Nephron (organoid): ENCODE measurements around the gene ATRAID.

Experiments
- H3K27ac Mint-ChIP-seq, 3 experiments: 2 replicates each; pipeline ENCODE4 v1.8.0; 2020; ENCODE audit warnings: mixed read lengths in 3 of 3, mild to moderate bottlenecking in 2 of 3, moderate library complexity in 1 of 3
- H3K27me3 Mint-ChIP-seq: 2 replicates; pipeline ENCODE4 v1.8.0; 2021; ENCODE audit warnings: low read depth, mild to moderate bottlenecking, moderate library complexity, mixed read lengths
- H3K36me3 Mint-ChIP-seq: 2 replicates; pipeline ENCODE4 v1.8.0; 2020; ENCODE audit warnings: low read depth, mixed read lengths
- H3K4me1 Mint-ChIP-seq: 2 replicates; pipeline ENCODE4 v1.8.0; 2020; ENCODE audit warnings: mixed read lengths
- H3K4me3 Mint-ChIP-seq, 3 experiments: 2 replicates each; pipeline ENCODE4 v1.8.0; 2020; ENCODE audit warnings: mild to moderate bottlenecking in 3 of 3, mixed read lengths in 3 of 3, moderate library complexity in 2 of 3
- H3K9me3 Mint-ChIP-seq: 2 replicates; pipeline ENCODE4 v1.8.0; 2020; ENCODE audit warnings: mixed read lengths
- TF ChIP-seq, protein P1 (sequence below), 3 experiments: fragments of 200-600 bp; sonication (generic); IDR thresholded peaks; one replicate each; pipeline ENCODE4 v1.5.0; 2021; ENCODE audit warnings: antibody characterized with exemption in 3 of 3; ENCODE audit not compliant: unreplicated experiment in 3 of 3

ATRAID gene

DNA sequence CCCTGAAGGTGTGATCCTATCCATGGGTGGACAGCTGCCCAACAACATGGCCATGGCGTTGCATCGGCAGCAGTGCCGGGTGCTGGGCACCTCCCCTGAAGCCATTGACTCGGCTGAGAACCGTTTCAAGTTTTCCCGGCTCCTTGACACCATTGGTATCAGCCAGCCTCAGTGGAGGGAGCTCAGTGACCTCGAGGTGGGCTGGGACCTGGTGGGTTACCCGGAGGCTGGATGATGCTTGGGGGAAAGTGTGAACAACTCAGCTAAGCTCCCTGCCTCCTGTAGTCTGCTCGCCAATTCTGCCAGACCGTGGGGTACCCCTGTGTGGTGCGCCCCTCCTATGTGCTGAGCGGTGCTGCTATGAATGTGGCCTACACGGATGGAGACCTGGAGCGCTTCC lies 21.5 kb downstream of the ATRAID start:
- H3K9me3 Mint-ChIP-seq = no peaks in the 10 kb centered on the region
- H3K27ac Mint-ChIP-seq = no peak overlapping the region
- peaks cover 66% of the 10 kb centered on the region for H3K36me3 Mint-ChIP-seq
- TF ChIP-seq, protein P1, sequence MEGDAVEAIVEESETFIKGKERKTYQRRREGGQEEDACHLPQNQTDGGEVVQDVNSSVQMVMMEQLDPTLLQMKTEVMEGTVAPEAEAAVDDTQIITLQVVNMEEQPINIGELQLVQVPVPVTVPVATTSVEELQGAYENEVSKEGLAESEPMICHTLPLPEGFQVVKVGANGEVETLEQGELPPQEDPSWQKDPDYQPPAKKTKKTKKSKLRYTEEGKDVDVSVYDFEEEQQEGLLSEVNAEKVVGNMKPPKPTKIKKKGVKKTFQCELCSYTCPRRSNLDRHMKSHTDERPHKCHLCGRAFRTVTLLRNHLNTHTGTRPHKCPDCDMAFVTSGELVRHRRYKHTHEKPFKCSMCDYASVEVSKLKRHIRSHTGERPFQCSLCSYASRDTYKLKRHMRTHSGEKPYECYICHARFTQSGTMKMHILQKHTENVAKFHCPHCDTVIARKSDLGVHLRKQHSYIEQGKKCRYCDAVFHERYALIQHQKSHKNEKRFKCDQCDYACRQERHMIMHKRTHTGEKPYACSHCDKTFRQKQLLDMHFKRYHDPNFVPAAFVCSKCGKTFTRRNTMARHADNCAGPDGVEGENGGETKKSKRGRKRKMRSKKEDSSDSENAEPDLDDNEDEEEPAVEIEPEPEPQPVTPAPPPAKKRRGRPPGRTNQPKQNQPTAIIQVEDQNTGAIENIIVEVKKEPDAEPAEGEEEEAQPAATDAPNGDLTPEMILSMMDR (IDR thresholded peaks at IDR 0.05; ENCODE audit: unreplicated experiment in 3 of 3) = no peak
- H3K4me3 Mint-ChIP-seq = no peak overlapping the region
- H3K4me1 Mint-ChIP-seq = no peaks in the 10 kb centered on the region
- H3K27me3 Mint-ChIP-seq = no peaks in the 10 kb centered on the region

DNA sequence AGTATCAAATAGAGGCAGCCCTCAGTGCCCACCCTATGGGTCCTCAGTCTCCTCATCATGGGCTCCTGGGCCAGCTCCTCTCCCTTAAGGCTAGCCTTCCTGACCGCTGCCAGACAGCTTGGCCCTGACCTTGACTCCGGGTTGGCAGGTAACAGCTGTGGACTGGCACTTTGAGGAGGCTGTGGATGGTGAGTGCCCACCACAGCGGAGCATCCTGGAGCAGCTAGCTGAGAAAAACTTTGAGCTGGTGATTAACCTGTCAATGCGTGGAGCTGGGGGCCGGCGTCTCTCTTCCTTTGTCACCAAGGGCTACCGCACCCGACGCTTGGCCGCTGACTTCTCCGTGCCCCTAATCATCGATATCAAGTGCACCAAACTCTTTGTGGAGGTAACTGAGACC lies 24.3 kb downstream of the ATRAID start:
- Mint-ChIP-seq H3K27me3 (no peaks in the 10 kb centered on the region), H3K4me3 (no peak overlapping the region), H3K27ac (no peak overlapping the region), H3K4me1 (no peaks in the 10 kb centered on the region), H3K36me3 (peaks cover 80% of the 10 kb centered on the region), H3K9me3 (no peaks in the 10 kb centered on the region)
- TF ChIP-seq, protein P1 (IDR thresholded peaks at IDR 0.05; ENCODE audit: unreplicated experiment in 3 of 3) = no peak

DNA sequence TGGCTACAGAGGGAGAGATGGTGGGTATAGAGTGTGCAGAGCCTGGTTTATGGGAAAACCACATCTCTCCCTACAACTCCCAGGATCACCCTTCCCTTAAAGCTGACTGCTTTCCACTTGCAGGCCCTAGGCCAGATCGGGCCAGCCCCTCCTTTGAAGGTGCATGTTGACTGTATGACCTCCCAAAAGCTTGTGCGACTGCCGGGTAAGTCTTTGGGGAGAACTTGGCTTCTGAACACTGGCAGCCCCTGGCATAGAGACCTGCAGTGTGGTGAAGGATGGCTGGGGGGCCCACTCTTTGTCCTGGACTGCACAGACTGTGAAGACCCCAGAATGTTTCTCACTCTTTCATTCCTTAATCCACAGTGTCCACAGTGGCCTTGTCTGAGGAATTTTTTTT lies 24.8 kb downstream of the ATRAID start:
- TF ChIP-seq, protein P1 (IDR thresholded peaks at IDR 0.05; ENCODE audit: unreplicated experiment in 3 of 3) = no peak
- no peak overlapping the region for H3K4me3 Mint-ChIP-seq
- H3K4me1 Mint-ChIP-seq = no peaks in the 10 kb centered on the region
- no peaks in the 10 kb centered on the region for H3K27me3 Mint-ChIP-seq
- H3K9me3 Mint-ChIP-seq = no peaks in the 10 kb centered on the region
- H3K27ac Mint-ChIP-seq = no peak overlapping the region
- H3K36me3 Mint-ChIP-seq = peaks cover 80% of the 10 kb centered on the region

DNA sequence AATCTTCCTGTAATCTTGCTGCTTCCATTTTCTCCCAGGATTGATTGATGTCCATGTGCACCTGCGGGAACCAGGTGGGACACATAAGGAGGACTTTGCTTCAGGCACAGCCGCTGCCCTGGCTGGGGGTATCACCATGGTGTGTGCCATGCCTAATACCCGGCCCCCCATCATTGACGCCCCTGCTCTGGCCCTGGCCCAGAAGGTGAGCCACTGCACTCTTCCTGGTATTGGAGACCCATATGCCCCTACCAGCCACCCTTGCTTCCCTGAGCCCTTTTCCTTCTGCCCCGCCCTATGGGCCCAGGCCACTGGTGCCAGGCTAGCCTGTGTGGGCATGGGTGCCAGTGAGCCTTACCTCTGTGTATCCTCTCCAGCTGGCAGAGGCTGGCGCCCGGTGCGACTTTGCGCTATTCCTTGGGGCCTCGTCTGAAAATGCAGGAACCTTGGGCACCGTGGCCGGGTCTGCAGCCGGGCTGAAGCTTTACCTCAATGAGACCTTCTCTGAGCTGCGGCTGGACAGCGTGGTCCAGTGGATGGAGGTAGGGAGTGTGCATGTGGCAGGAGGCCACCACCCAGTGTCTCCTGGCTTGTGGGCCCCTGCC lies 25.6 kb downstream of the ATRAID start:
- no peaks in the 10 kb centered on the region for H3K4me1 Mint-ChIP-seq
- no peaks in the 10 kb centered on the region for H3K27me3 Mint-ChIP-seq
- H3K9me3 Mint-ChIP-seq = no peaks in the 10 kb centered on the region
- no peak overlapping the region for H3K27ac Mint-ChIP-seq
- TF ChIP-seq, protein P1 (IDR thresholded peaks at IDR 0.05; ENCODE audit: unreplicated experiment in 3 of 3) = no peak
- peaks cover 79% of the 10 kb centered on the region for H3K36me3 Mint-ChIP-seq
- H3K4me3 Mint-ChIP-seq = no peak overlapping the region

DNA sequence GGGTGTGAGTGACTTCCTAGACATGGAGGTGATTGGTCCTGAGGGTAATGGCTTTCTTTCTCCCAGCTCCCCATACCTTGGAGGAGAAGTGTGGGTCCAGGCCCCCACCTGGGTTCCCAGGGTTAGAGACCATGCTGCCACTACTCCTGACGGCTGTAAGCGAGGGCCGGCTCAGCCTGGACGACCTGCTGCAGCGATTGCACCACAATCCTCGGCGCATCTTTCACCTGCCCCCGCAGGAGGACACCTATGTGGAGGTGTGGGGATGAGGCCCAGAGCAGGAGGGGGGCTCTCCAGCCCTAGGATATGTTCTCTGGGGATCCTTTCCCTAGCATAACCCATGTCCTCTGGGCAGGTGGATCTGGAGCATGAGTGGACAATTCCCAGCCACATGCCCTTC lies 27.1 kb downstream of the ATRAID start:
- Mint-ChIP-seq H3K4me1 (no peaks in the 10 kb centered on the region), H3K9me3 (no peaks in the 10 kb centered on the region), H3K4me3 (no peak overlapping the region), H3K36me3 (peaks cover 72% of the 10 kb centered on the region), H3K27ac (no peak overlapping the region), H3K27me3 (no peaks in the 10 kb centered on the region)
- TF ChIP-seq, protein P1 (IDR thresholded peaks at IDR 0.05; ENCODE audit: unreplicated experiment in 3 of 3) = no peak

DNA sequence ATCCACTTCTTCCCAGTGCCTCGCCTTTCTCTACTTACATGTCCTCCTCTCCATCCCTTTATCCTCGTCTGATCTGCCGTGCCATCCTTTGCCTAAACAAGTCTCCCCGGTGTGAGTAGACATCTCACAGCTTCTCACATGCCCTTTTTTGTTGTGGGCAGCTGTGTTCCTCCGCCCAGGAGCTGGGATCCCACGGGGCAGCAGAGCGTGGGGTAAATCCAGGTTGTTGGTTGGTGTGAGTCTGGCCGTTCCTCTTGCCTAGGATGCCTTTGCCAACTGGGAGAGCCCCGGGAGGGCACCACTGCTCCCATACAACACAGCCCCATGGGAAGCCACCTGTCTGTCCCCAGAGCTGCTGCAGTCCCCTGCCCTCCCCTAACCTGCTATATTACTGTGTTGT lies 28.6 kb downstream of the ATRAID start:
- Mint-ChIP-seq H3K9me3 (no peaks in the 10 kb centered on the region), H3K4me1 (no peaks in the 10 kb centered on the region), H3K27ac (no peak overlapping the region), H3K36me3 (peaks cover 66% of the 10 kb centered on the region), H3K27me3 (no peaks in the 10 kb centered on the region), H3K4me3 (no peak overlapping the region)
- TF ChIP-seq, protein P1 (IDR thresholded peaks at IDR 0.05; ENCODE audit: unreplicated experiment in 3 of 3) = no peak
